Measurements from ENCODE around the gene CDH3. TPM values are rescaled to one million over a fixed set of nuclear protein-coding genes. Genes with fewer than 3 reads are reported as not detected.

The CDH3 gene
- total and polyA plus RNA-seq, 2 of the 8 experiments (the other 6 are each of a cell fraction or from before 2014, with no cell fraction given): 146 to 171 TPM

DNA sequence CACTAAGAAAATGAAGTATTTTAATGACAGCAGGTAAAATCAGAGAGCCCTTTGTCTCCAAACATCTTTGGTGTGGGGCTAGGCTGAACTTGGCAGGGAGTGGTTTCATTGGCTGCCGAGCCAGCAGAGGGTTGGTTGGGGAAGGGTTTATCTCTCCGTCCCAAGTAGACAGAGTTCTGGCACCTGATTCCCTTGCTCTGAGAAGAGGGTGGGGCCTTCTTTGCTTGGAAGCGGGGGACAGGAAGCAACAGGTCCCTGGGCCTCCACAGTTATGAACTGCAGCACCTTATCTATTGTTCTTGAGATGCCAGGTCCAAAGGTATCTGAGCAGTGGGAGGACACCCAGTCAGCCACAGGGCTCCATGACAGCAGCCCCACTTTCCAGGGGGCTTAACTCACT lies 79.7 kb downstream of the CDH3 start (continued):
- TF ChIP-seq EGR1 (IDR thresholded peaks at IDR 0.05; ENCODE audit: borderline replicate concordance, low read depth, low read length): no peak
- TF ChIP-seq CBX5 (IDR thresholded peaks at IDR 0.05; ENCODE audit: low read depth, low read length): no peak
